ENCODE results near the gene TNK2. TPM values are rescaled to one million over a fixed set of nuclear protein-coding genes. Genes with fewer than 3 reads are reported as not detected.

The TNK2 gene
- polyA plus RNA-seq, 1 donor (not counting 4 experiments of a cell fraction or from before 2014, with no cell fraction given): 15.8 TPM

DNA sequence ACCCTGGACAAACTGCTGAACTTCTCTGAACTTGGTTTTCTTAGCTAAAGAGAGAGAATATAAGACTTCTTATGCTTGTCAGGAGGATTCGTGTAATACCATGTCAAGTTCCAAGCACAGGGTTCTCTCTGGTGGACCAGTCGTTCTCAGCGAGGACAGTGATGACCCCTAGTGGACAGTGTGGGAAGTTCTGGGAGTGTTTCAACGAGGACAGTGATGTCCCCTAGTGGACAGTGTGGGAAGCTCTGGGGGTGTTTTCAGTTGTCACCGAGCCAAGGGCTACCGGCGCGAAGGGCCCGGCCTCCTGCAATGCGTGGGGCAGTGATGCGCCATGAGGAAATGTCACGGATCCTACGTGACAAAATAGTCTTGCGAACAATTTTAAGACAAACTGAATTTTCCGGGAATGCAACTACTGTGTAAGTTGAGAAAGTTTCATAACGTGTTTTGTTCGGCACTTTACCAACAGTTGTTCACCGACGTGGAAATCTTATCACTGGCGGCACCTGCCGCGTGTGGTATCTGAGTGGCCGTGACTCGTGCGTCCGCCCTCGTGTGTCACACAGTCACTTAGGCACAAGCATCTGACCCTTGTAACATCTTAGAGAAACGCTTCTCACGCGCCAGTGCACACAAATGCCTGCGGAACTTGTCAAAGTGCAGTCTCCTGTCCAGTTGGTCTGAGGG, 57.4 kb downstream of the TNK2 start:
- Histone ChIP-seq H3K9me3 (ENCODE audit: control insufficient read depth, low read depth, low read length) (no peaks in the 10 kb centered on the region), H3K4me1 (ENCODE audit: control insufficient read depth, extremely low read depth, insufficient read depth, low read length) (no peaks in the 10 kb centered on the region), H3K9ac (ENCODE audit: control insufficient read depth, extremely low read depth, insufficient read depth, low read length) (no peak overlapping the region), H3K27ac (ENCODE audit: control insufficient read depth, insufficient read depth, low read length) (no peak overlapping the region), H3K79me2 (ENCODE audit: control insufficient read depth, insufficient read depth, low read length) (no peaks in the 10 kb centered on the region), H3K4me2 (ENCODE audit: control insufficient read depth, extremely low read depth, insufficient read depth, low read depth, low read length) (no peak overlapping the region), H3K36me3 (ENCODE audit: control insufficient read depth in 2 of 2, extremely low read depth in 1 of 2, insufficient read depth in 2 of 2, low read length in 2 of 2) (no peaks in the 10 kb centered on the region), H4K20me1 (ENCODE audit: control insufficient read depth, extremely low read depth, insufficient read depth, low read length) (no peaks in the 10 kb centered on the region), H3K27me3 (ENCODE audit: control insufficient read depth, extremely low read depth, insufficient read depth, low read length) (no peaks in the 10 kb centered on the region), H3K4me3 (ENCODE audit: control insufficient read depth in 2 of 3, extremely low read depth in 1 of 3, insufficient read depth in 2 of 3, low read depth in 1 of 3, low read length in 3 of 3) (no peak overlapping the region), H2AFZ (ENCODE audit: control insufficient read depth, low read length) (no peak overlapping the region), H3K9me1 (ENCODE audit: control insufficient read depth, extremely low read depth, insufficient read depth, low read length) (no peaks in the 10 kb centered on the region)
- dilution Hi-C loops (cut with MboI; ENCODE audit: extremely low pct_ligation_motif_present, low sequenced_read_pairs): no loop called here
- TF ChIP-seq EZH2 (IDR thresholded peaks at IDR 0.05; ENCODE audit: low read length): no peak
- TF ChIP-seq, protein P1, sequence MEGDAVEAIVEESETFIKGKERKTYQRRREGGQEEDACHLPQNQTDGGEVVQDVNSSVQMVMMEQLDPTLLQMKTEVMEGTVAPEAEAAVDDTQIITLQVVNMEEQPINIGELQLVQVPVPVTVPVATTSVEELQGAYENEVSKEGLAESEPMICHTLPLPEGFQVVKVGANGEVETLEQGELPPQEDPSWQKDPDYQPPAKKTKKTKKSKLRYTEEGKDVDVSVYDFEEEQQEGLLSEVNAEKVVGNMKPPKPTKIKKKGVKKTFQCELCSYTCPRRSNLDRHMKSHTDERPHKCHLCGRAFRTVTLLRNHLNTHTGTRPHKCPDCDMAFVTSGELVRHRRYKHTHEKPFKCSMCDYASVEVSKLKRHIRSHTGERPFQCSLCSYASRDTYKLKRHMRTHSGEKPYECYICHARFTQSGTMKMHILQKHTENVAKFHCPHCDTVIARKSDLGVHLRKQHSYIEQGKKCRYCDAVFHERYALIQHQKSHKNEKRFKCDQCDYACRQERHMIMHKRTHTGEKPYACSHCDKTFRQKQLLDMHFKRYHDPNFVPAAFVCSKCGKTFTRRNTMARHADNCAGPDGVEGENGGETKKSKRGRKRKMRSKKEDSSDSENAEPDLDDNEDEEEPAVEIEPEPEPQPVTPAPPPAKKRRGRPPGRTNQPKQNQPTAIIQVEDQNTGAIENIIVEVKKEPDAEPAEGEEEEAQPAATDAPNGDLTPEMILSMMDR (optimal IDR thresholded peaks at IDR 0.05 in 1 of 3, IDR thresholded peaks at IDR 0.05 in 1 of 3, conservative IDR thresholded peaks at IDR 0.05 in 1 of 3; ENCODE audit: extremely low read depth in 1 of 3, insufficient read depth in 2 of 3, low read length in 3 of 3): peak; percentile 100
- DNase-seq (ENCODE audit: low read depth, low spot score) (peak; percentile 65), FAIRE-seq (peak; percentile 76)

DNA sequence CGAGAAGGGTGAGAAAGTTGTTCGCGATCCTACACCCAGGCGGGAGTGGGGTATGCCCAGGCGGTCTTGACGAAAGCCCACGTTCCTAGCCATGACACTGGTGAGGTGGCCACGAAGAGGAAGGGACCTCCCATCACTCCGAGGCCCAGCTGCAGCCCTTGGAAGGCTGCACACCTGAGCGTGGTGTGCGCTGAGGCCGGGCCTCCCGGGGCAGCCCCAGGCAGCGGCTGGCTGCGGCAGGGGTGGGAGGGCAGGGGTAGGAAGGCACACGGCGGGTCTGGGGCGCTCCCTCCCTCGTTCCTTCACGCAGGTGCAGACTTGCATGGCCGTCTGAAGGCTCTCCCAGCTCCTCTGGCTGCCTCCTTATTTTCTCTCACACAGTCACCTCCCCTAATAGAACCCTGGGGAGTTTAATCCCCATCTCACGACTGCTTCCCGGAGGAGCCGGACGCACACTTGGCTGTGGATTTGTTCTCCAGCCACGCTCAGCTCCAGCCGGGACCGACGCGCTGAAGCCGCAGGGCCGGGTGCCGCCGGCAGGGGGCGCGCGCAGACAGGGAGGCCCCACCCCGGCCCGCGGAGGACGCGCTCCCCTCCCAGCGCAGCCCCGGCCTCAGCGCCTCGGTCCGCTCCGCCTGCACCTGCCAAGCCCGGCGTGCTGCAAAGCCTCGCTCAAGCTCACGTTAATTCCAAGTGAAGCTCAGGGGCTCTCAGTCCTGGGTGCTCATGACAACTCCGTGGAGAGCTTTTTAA, 58.9 kb downstream of the TNK2 start:
- dilution Hi-C loops (cut with MboI; ENCODE audit: extremely low pct_ligation_motif_present, low sequenced_read_pairs): no loop called here
- no peaks in the 10 kb centered on the region for H3K9me1 ChIP-seq (ENCODE audit: control insufficient read depth, extremely low read depth, insufficient read depth, low read length)
- no peaks in the 10 kb centered on the region for H3K9me3 ChIP-seq (ENCODE audit: control insufficient read depth, low read depth, low read length)
- H4K20me1 ChIP-seq (ENCODE audit: control insufficient read depth, extremely low read depth, insufficient read depth, low read length): no peaks in the 10 kb centered on the region
- H3K79me2 ChIP-seq (ENCODE audit: control insufficient read depth, insufficient read depth, low read length): no peaks in the 10 kb centered on the region
- no peak overlapping the region for H3K27ac ChIP-seq (ENCODE audit: control insufficient read depth, insufficient read depth, low read length)
- H2AFZ ChIP-seq (ENCODE audit: control insufficient read depth, low read length): no peak overlapping the region
- no peaks in the 10 kb centered on the region for H3K36me3 ChIP-seq (ENCODE audit: control insufficient read depth in 2 of 2, extremely low read depth in 1 of 2, insufficient read depth in 2 of 2, low read length in 2 of 2)
- no peak overlapping the region for H3K4me2 ChIP-seq (ENCODE audit: control insufficient read depth, extremely low read depth, insufficient read depth, low read depth, low read length)
- H3K27me3 ChIP-seq (ENCODE audit: control insufficient read depth, extremely low read depth, insufficient read depth, low read length): no peaks in the 10 kb centered on the region
- TF ChIP-seq, protein P1 (optimal IDR thresholded peaks at IDR 0.05 in 1 of 3, IDR thresholded peaks at IDR 0.05 in 1 of 3, conservative IDR thresholded peaks at IDR 0.05 in 1 of 3; ENCODE audit: extremely low read depth in 1 of 3, insufficient read depth in 2 of 3, low read length in 3 of 3): peak in 1 of 3 experiments; percentile 41
- TF ChIP-seq EZH2 (IDR thresholded peaks at IDR 0.05; ENCODE audit: low read length): no peak
- H3K4me3 ChIP-seq (ENCODE audit: control insufficient read depth in 2 of 3, extremely low read depth in 1 of 3, insufficient read depth in 2 of 3, low read depth in 1 of 3, low read length in 3 of 3): no peak overlapping the region
- no peaks in the 10 kb centered on the region for H3K4me1 ChIP-seq (ENCODE audit: control insufficient read depth, extremely low read depth, insufficient read depth, low read length)
- H3K9ac ChIP-seq (ENCODE audit: control insufficient read depth, extremely low read depth, insufficient read depth, low read length): no peak overlapping the region
- FAIRE-seq (no peak), DNase-seq (ENCODE audit: low read depth, low spot score) (no peak)

All from keratinocyte (primary cell).